Measurements from ENCODE around the gene POLR2E. TPM values are rescaled to one million over a fixed set of nuclear protein-coding genes. Genes with fewer than 3 reads are reported as not detected.

The POLR2E gene
- total RNA-seq, 1 experiment from 2014 or later: 355 TPM

- DNase-seq (ENCODE audit: low spot score): peak; percentile 20
- in situ Hi-C loops (cut with HindIII; ENCODE audit: low sequenced_read_pairs): no loop called here
These were observed 24.6 kb downstream of the POLR2E start for GRCh38 chr19:1070576-1070930.

- in situ Hi-C loops (cut with HindIII; ENCODE audit: low sequenced_read_pairs): no loop called here
These were observed 26.0 kb downstream of the POLR2E start for GRCh38 chr19:1069009-1069779.

GRCh38 chr19:1068009-1069001 is 26.9 kb downstream of the POLR2E start:
- DNase-seq (ENCODE audit: low spot score): no peak
- in situ Hi-C loops (cut with HindIII; ENCODE audit: low sequenced_read_pairs): no loop called here

More at GRCh38 chr19:1069009-1069779, 26.0 kb downstream of the POLR2E start:
- no peak for DNase-seq (ENCODE audit: low spot score)

GRCh38 chr19:1067341-1067957 is 27.7 kb downstream of the POLR2E start:
- no peak for DNase-seq (ENCODE audit: low spot score)
- in situ Hi-C loops (cut with HindIII; ENCODE audit: low sequenced_read_pairs): no loop called here

DNA sequence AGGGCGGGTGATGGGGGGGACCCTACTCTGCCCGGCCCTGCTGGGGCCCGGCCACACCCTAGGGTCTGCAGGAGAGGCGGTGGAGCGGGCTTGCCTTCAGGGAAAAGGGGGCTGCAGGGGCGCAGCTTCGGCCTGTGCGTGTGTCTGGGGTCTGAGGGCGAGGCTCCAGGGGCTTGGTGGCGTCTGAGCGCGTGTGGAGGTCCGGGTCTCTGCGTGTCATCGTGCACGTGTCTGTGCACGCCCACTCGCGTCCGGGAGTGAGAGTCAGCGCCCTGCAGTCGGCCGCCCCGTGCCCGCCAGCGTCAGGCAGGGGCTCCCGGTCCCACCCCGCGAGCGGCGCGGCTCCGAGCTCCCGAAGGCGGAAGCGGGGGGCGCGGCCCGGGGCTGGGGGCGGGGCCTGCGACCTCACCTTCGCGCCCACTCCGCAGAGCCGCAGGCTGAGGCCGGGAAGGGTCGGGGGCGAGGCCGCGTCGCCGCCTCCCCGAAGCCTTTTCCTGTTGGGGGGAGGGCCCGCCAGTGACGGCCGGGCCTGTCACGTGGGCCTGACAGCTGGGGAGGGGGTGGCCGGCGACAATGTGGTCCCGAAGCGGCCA is 28.3 kb downstream of the POLR2E start, which contains the start of gene ARHGAP45:
ARHGAP45 (plus strand) TSS at position 420 of the 593 bp plus-strand sequence. CDS start 239 bp downstream, outside the sequence.
- DNase-seq (ENCODE audit: low spot score): no peak
- in situ Hi-C loops (cut with HindIII; ENCODE audit: low sequenced_read_pairs): no loop called here

DNA sequence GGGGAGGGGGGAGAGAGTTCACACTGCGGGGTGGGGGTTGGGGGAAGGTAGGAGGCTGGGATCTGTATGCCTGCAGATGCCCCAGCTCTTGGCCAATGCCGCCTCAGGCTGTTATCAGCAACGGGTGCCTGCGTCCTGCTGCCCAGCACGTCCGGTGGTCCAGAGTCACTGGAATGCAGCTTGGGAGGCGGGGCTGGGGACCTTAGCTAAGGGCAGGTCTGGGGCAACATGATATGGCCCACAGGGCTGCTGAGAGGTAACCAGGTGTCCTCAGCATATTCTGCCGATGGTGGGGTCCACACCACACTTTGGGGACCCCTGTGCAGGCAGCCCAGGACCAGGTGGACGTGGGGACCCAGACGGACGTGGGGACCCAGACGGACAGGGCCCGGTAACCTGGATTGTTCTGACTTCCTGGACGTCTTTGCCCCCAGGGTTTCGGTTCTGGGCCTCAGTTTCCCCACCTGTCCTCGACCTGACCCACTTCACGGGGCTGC is 28.9 kb downstream of the POLR2E start:
- DNase-seq (ENCODE audit: low spot score): no peak
- in situ Hi-C loops (cut with HindIII; ENCODE audit: low sequenced_read_pairs): no loop called here

DNA sequence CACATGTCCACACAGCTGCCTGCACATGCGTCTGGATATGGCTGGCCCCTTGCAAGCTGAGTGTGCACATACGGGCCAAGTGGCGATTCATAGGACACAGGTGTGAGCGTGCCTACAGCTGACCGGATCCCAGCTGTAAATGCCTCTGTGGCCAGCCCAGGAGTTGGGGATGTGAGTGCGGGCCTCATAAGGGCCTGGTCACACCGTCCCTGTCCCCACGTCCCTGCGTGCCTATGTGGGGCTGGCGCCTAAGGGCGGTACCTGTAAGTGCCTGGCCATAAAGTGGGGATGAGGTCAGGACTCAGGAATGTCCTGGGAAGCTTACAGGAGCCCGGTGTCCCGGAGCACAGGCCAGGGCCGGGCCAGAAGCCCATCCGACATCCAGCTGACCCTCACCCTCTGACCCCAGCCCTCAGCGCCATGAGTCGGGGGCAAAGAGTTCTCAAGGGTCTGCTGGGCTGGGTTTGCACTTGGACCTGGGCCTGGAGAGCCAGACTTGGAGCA is 29.5 kb downstream of the POLR2E start:
- no peak for DNase-seq (ENCODE audit: low spot score)
- in situ Hi-C loops (cut with HindIII; ENCODE audit: low sequenced_read_pairs): no loop called here

GRCh38 chr19:1064661-1065605 is 30.2 kb downstream of the POLR2E start:
- in situ Hi-C loops (cut with HindIII; ENCODE audit: low sequenced_read_pairs): no loop called here
- DNase-seq (ENCODE audit: low spot score): no peak

GRCh38 chr19:1063909-1064660 is 31.1 kb downstream of the POLR2E start:
- in situ Hi-C loops (cut with HindIII; ENCODE audit: low sequenced_read_pairs): no loop called here
- no peak for DNase-seq (ENCODE audit: low spot score)

- no peak for DNase-seq (ENCODE audit: low spot score)
- in situ Hi-C loops (cut with HindIII; ENCODE audit: low sequenced_read_pairs): no loop called here
These were observed 31.9 kb downstream of the POLR2E start for GRCh38 chr19:1063030-1063908.

GRCh38 chr19:1062387-1063029 is 32.7 kb downstream of the POLR2E start:
- DNase-seq (ENCODE audit: low spot score): no peak
- in situ Hi-C loops (cut with HindIII; ENCODE audit: low sequenced_read_pairs): no loop called here

- DNase-seq (ENCODE audit: low spot score): no peak
- in situ Hi-C loops (cut with HindIII; ENCODE audit: low sequenced_read_pairs): no loop called here
These were observed 33.2 kb downstream of the POLR2E start for GRCh38 chr19:1061987-1062386.

GRCh38 chr19:1060689-1061088 is 34.5 kb downstream of the POLR2E start:
- DNase-seq (ENCODE audit: low spot score): no peak
- in situ Hi-C loops (cut with HindIII; ENCODE audit: low sequenced_read_pairs): no loop called here

- DNase-seq (ENCODE audit: low spot score): no peak
- in situ Hi-C loops (cut with HindIII; ENCODE audit: low sequenced_read_pairs): no loop called here
These were observed 37.1 kb downstream of the POLR2E start for GRCh38 chr19:1058112-1058511.

- in situ Hi-C loops (cut with HindIII; ENCODE audit: low sequenced_read_pairs): no loop called here
- DNase-seq (ENCODE audit: low spot score): no peak
These were observed 37.9 kb downstream of the POLR2E start for GRCh38 chr19:1057176-1057855.

Measured in G401 (cell line).